Natural killer cell (primary cell): ENCODE data around the gene AHRR. TPM values are rescaled to one million over a fixed set of nuclear protein-coding genes. Genes with fewer than 3 reads are reported as not detected.
"Not testable (repeated sequence)": the region's sequence is repeated elsewhere in the genome, so short reads cannot be mapped to it uniquely, and the experiment has no call there.

Experiments used
- ATAC-seq, 3 donors: fragments of 150-1000 bp in 2 of 3; fragments of 200-7000 bp in 1 of 3; cut with Tn5 transposase; 1 replicate in 1 of 3; 2 replicates in 2 of 3; pipeline ENCODE4 v1.10.0; 2021; ENCODE audit warnings: mild to moderate bottlenecking in 2 of 3, moderate library complexity in 2 of 3
- DNase-seq, 2 donors: peaks; one replicate each; pipeline versions ENCODE4 v3.0.0 to v3.0.0-alpha.2; 2013 to 2021; ENCODE audit warnings: mixed read lengths in 1 of 2
- H3K27ac ChIP-seq: one replicate; pipeline ENCODE4 v1.5.1; 2013; ENCODE audit warnings: mild to moderate bottlenecking, low read length
- H3K27me3 ChIP-seq: one replicate; pipeline ENCODE4 v1.6.1; 2013; ENCODE audit warnings: low read length; ENCODE audit not compliant: control insufficient read depth, insufficient read depth
- H3K36me3 ChIP-seq: one replicate; pipeline ENCODE4 v1.6.1; 2013; ENCODE audit warnings: low read length; ENCODE audit not compliant: control insufficient read depth, insufficient read depth
- H3K4me1 ChIP-seq: one replicate; pipeline ENCODE4 v1.6.1; 2013; ENCODE audit warnings: low read length; ENCODE audit not compliant: control insufficient read depth, insufficient read depth
- H3K4me3 ChIP-seq: one replicate; pipeline ENCODE4 v1.5.1; 2013; ENCODE audit warnings: low read length
- H3K9me3 ChIP-seq: one replicate; pipeline ENCODE4 v1.6.1; 2013; ENCODE audit warnings: low read length; ENCODE audit not compliant: control insufficient read depth, insufficient read depth
- H3K27ac Mint-ChIP-seq, 2 donors: one replicate each; pipeline ENCODE4 v1.8.0; 2022; ENCODE audit warnings: mild to moderate bottlenecking in 2 of 2, mixed read lengths in 2 of 2, moderate library complexity in 1 of 2
- H3K27me3 Mint-ChIP-seq, 2 donors: one replicate each; pipeline ENCODE4 v1.8.0; 2022; ENCODE audit warnings: low read depth in 2 of 2, mixed read lengths in 2 of 2
- H3K36me3 Mint-ChIP-seq: one replicate; pipeline ENCODE4 v1.8.0; 2022; ENCODE audit warnings: mixed read lengths
- H3K4me1 Mint-ChIP-seq, 2 donors: one replicate each; pipeline ENCODE4 v1.8.0; 2022; ENCODE audit warnings: mixed read lengths in 2 of 2
- H3K4me3 Mint-ChIP-seq: one replicate; pipeline ENCODE4 v1.8.0; 2022; ENCODE audit warnings: mild to moderate bottlenecking, moderate library complexity, mixed read lengths
- H3K9me3 Mint-ChIP-seq, 2 donors: one replicate each; pipeline ENCODE4 v1.8.0; 2022; ENCODE audit warnings: mixed read lengths in 2 of 2
- CTCF ChIP-seq: fragments of 200-600 bp; IDR thresholded peaks from one replicate; pipeline ENCODE4 v1.8.0; 2022; ENCODE audit warnings: antibody characterized with exemption
- WGBS: methylation state at CpG from one replicate; pipeline ENCODE4 v1.1.7; 2013; ENCODE audit warnings: missing lambda C conversion rate; ENCODE audit not compliant: insufficient coverage; 5-methylcytosine and 5-hydroxymethylcytosine counted together
- intact Hi-C: fragments of 100-400 bp; cut with micrococcal nuclease; formaldehyde crosslinking; loops from one replicate; pipeline ENCODE4 v1.14.2; 2022
- total RNA-seq, 4 donors: library from RNA; stranded (reverse); fragments of 120-200 nt in 1 of 4; gene quantifications; one replicate each; pipeline versions ENCODE4 v1.2.3 to v1.2.4, GENCODE V29; 2013 to 2022

AHRR gene
- total RNA-seq, 3 donors from 2014 or later (not counting 1 experiment from before 2014, with no cell fraction given), result 0.88 to 1.4 (median 1.2) TPM

- H3K36me3 ChIP-seq, result peaks cover 14% of the 10 kb centered on the region
- H3K27ac ChIP-seq, ATAC-seq, intact Hi-C loops, H3K4me3 ChIP-seq, H3K9me3 ChIP-seq, H3K4me3 Mint-ChIP-seq, DNase-seq, H3K9me3 Mint-ChIP-seq, H3K36me3 Mint-ChIP-seq, H3K27me3 ChIP-seq, H3K27me3 Mint-ChIP-seq, H3K4me1 ChIP-seq, H3K27ac Mint-ChIP-seq: not testable (repeated sequence)
- WGBS, result 80% methylated on average over 8 of the region's 8 CpGs
- H3K4me1 Mint-ChIP-seq, result peaks cover 19 to 24% of the 10 kb centered on the region in 2 donors
Measured at GRCh38 chr5:302416-302815, 19.1 kb upstream of the AHRR start.

DNA sequence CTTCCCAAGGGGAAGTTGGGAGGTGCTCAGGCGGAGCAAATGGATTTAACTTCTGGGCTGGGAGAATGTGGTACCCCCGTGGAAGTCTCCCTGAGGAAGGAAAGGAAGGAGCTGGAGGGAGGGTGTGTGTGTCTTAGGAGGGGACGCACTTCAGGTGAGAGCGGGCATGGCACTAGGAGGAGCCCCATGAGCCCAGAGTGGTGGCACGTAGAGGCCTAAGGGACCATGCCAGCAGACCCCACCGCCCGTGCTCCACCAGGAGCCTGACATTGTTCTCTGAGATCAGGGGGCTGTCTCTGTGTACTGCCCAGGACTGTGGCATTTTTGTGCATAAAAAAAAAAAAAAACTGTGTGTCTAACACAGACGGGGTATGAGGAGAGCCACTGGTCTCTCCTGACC is 18.5 kb upstream of the AHRR start:
- no peaks in the 10 kb centered on the region for H3K27me3 Mint-ChIP-seq
- Histone ChIP-seq H3K27me3 (no peaks in the 10 kb centered on the region), H3K36me3 (peaks cover 19% of the 10 kb centered on the region), H3K4me1 (peaks cover 4% of the 10 kb centered on the region), H3K4me3 (no peak overlapping the region), H3K27ac (no peak overlapping the region), H3K9me3 (no peaks in the 10 kb centered on the region)
- no peak for ATAC-seq
- no peaks in the 10 kb centered on the region for H3K9me3 Mint-ChIP-seq
- 90% methylated on average over 8 of the region's 8 CpGs for WGBS
- H3K36me3 Mint-ChIP-seq, result no peaks in the 10 kb centered on the region
- no peak overlapping the region for H3K27ac Mint-ChIP-seq
- intact Hi-C loops, result no loop called here
- DNase-seq, result no peak
- peaks cover 15 to 22% of the 10 kb centered on the region in 2 donors for H3K4me1 Mint-ChIP-seq
- H3K4me3 Mint-ChIP-seq, result no peak overlapping the region
- TF ChIP-seq CTCF, result no peak

GRCh38 chr5:303741-304140 is 17.8 kb upstream of the AHRR start:
- DNase-seq, H3K27me3 ChIP-seq, H3K27me3 Mint-ChIP-seq, H3K27ac Mint-ChIP-seq, H3K9me3 Mint-ChIP-seq, ATAC-seq, H3K4me1 ChIP-seq, intact Hi-C loops, H3K36me3 Mint-ChIP-seq, H3K4me3 ChIP-seq, H3K27ac ChIP-seq, H3K4me3 Mint-ChIP-seq, H3K9me3 ChIP-seq: not testable (repeated sequence)
- H3K4me1 Mint-ChIP-seq, result peaks cover 15 to 22% of the 10 kb centered on the region in 2 donors
- 86% methylated on average over 5 of the region's 8 CpGs for WGBS
- H3K36me3 ChIP-seq, result peaks cover 27% of the 10 kb centered on the region

- intact Hi-C loops, result no loop called here
- no peak overlapping the region for H3K27ac ChIP-seq
- TF ChIP-seq CTCF, result no peak
- Mint-ChIP-seq H3K36me3 (no peaks in the 10 kb centered on the region), H3K9me3 (no peaks in the 10 kb centered on the region), H3K4me3 (no peak overlapping the region), H3K27ac (no peak overlapping the region), H3K4me1 (peaks cover 15 to 22% of the 10 kb centered on the region in 2 donors), H3K27me3 (no peaks in the 10 kb centered on the region)
- 95% methylated on average over 9 of the region's 9 CpGs for WGBS
- DNase-seq (no peak), ATAC-seq (no peak)
- H3K27me3 ChIP-seq, result no peaks in the 10 kb centered on the region
- no peak overlapping the region for H3K4me3 ChIP-seq
- H3K36me3 ChIP-seq, result peaks cover 30% of the 10 kb centered on the region
- H3K4me1 ChIP-seq, result no peaks in the 10 kb centered on the region
- no peaks in the 10 kb centered on the region for H3K9me3 ChIP-seq
Measured at GRCh38 chr5:305050-305449, 16.5 kb upstream of the AHRR start.
